ENCODE measurements around the gene WSCD2. TPM values are rescaled to one million over a fixed set of nuclear protein-coding genes. Genes with fewer than 3 reads are reported as not detected.

Gene WSCD2
- total RNA-seq, 2 experiments from 2014 or later: not detected

DNA sequence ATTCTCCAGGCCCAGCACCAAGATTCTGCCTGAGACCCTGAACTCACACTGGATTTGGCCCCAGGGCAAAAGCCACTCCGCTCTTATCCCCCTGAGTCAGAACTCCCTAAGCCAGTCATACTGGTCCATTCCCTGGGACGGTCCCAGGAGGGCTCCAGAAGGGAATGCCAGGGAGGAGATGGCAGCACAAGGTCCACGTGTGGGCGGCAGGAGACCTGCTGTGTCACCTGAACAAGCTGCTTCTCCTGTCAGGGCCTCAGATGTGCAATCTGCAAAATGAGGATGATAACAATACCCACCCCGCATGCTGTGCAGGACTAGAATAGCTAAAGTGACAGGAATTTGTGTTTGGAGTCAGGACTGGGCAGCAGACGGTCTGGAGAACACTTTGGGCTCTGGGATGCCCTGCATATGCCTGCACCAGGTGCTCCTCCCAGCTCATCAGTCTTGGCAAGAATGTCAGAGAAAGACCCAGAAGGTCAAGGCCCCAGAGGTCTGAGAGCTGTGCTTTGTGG, 169.7 kb downstream of the WSCD2 start:
- DNase-seq: no peak
- intact Hi-C loops (cut with micrococcal nuclease): no loop called here
- CTCF ChIA-PET: no interaction called here
- Mint-ChIP-seq H3K27me3 (no peaks in the 10 kb centered on the region), H3K4me3 (no peak overlapping the region), H3K9me3 (no peaks in the 10 kb centered on the region), H3K36me3 (no peaks in the 10 kb centered on the region), H3K4me1 (ENCODE audit: low read depth) (no peaks in the 10 kb centered on the region), H3K27ac (no peak overlapping the region)
- POLR2A ChIA-PET: no interaction called here

GRCh38 chr12:108299516-108299915, 170.4 kb downstream of the WSCD2 start:
- no peak for DNase-seq
- intact Hi-C loops (cut with micrococcal nuclease): no loop called here
- ChIA-PET POLR2A (no interaction called here), CTCF (no interaction called here)
- Mint-ChIP-seq H3K27ac (no peak overlapping the region), H3K27me3 (peaks cover under 1% of the 10 kb centered on the region), H3K9me3 (no peaks in the 10 kb centered on the region), H3K36me3 (no peaks in the 10 kb centered on the region), H3K4me1 (ENCODE audit: low read depth) (no peaks in the 10 kb centered on the region), H3K4me3 (no peak overlapping the region)

Other genes starting within 250 kb of the WSCD2 start
- not detected for gene CMKLR1, start 210.0 kb downstream of the WSCD2 start, total RNA-seq

All from activated CD4-positive, alpha-beta memory T cell treated with anti-CD3 and anti-CD28 coated beads for 36 hours (primary cell).